Left ventricle myocardium superior (tissue), 1 donor: Measurements from ENCODE around the gene CCDC157. TPM values are rescaled to one million over a fixed set of nuclear protein-coding genes. Genes with fewer than 3 reads are reported as not detected.
A peak's percentile ranks its signal among the peaks of the same experiment; 100 is the strongest.

Experiments used
- ATAC-seq: fragments of 200-7000 bp; cut with Tn5 transposase; one replicate; pipeline ENCODE4 v1.9.1; 2020; ENCODE audit warnings: mild to moderate bottlenecking, moderate library complexity
- DNase-seq: peaks from one replicate; pipeline ENCODE4 v3.0.0-alpha.2; 2020
- intact Hi-C: fragments of 100-400 bp; cut with micrococcal nuclease; formaldehyde crosslinking; loops from one replicate; pipeline ENCODE4 v1.11.0; 2022
- long read RNA-seq: library from polyadenylated mRNA; unstranded; transcript quantifications from one replicate; pipeline ENCODE4 v2.0.0, GENCODE V29; 2021
- total RNA-seq: library from RNA; stranded (reverse); fragmentation: NEBNext Ultra II Directional; extraction: Animal tissue kit (Norgen Biotek cat#: 25700); gene quantifications from one replicate; pipeline ENCODE4 v1.2.1, GENCODE V29; 2021
- donor health status: DM: no; HTN: yes; CAD: no; lungs with severe emphysema.

The CCDC157 gene
- total RNA-seq = 0.37 TPM
- long read RNA-seq, partial matches to known transcripts = 0 of 1 reads
- long read RNA-seq, other reads (novel, unspliced or antisense) = 1 of 1 reads

DNA sequence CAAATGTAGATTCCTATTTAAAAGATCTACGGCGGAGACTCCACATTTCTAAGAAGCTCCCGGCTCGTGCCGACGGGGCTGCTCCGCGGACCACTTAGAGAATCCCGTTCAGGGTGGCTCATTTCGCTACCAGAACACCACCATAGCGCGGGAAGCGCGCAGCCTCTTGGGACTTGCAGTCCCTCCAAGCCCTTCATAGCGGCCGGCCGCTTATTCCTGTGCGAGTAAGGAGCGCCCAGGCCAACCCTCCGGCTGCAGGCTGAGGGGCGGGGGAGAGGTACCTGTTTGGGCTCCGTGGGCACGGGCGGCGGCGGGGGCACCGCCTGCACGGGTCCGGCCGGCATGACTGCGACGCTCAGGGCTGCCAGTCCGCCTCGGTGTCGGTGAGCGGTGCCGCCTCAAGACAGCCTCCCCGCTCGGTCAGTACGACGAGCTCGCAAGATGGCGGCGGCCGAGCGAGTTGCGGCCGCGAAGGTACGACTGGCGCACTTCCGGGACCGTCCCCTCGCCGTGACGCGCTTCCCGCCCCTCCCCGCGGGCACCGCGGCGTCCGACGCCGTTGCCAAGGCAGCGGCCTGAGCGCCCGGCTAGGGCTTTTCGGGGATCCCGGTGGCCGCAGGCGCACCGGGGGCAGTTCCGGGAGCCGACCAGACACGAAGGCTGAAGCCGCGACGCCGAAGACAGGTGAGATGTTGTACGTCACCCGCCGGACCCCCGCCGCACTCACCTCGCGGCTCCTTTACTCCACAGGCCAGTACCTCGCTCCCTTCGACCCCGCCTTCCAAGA, at the start of gene CCDC157, which contains the start of gene SF3A1:
Gene CCDC157 (plus strand): TSS at position 559 of the 787 bp plus-strand sequence. CDS start 8,994 bp downstream, outside the sequence.
Gene SF3A1 (minus strand): TSS at position 446 of the 787 bp plus-strand sequence. CDS start 102 bp downstream, at position 344.
- DNase-seq (peak; percentile 94), ATAC-seq (peak; percentile 99)
- intact Hi-C loops = no loop called here

- intact Hi-C loops = no loop called here
- ATAC-seq (no peak), DNase-seq (no peak)
Observed at GRCh38 chr22:30307041-30307574, 49.7 kb upstream of the CCDC157 start.

DNA sequence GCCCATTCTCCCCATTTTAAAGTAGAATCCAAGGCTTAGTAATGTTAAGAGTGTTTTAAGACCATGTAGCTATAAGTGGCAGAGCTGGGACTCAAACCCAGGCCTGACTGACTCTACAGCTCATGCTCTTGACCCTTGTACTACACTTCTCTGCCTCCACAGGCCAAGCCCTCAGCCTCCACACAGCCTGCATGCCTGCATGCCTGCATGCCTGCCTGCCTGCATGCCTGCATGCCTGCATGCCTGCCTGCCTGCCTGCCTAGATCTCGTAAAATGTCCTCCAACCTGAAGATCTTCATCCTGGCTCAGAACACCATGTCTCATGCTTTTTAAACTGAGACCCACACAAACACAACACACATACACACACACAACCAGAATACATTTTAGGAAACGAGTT, 48.7 kb upstream of the CCDC157 start:
- intact Hi-C loops = no loop called here
- ATAC-seq (no peak), DNase-seq (no peak)

- intact Hi-C loops = no loop called here
- ATAC-seq (no peak), DNase-seq (no peak)
Observed at GRCh38 chr22:30308518-30309230, 48.1 kb upstream of the CCDC157 start.

DNA sequence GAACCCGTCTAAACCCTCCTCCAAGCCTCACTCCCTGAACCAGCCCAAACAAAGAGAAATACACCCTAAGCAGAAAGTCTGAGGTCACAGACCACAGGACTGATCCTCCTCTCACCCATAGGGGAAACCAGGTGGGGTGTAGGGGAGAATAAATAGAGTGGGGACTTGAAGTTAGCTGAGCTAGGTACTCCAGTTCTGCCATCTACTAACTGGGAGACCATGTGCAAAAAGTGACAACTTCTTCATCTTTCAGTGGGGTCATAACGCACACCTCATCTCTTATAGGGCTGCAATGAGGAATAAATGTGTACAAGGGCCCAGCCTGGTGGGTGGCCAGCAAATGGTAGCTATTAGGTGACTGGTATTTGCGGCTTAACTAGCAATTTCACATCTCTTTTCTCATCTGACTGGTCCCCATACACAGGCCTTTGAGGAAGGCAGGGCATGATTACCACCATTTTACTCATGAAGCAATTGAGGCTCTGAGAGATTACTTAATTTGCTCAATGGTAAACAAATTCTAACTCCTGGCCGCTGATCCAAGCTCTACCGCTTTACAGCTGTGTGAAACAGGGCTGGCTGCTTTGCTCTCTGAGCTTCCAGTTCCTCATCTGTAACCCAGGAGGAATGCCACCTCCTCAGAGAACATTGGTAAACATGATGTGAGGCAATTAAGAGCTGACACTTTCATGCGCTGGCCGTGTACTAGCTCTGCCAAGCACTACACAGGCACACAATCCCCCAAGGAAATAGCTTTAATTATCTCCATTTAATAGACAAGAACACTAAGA, 46.7 kb upstream of the CCDC157 start:
- intact Hi-C loops = no loop called here
- peak; percentile 39 for ATAC-seq
- DNase-seq = no peak

- DNase-seq = peak; percentile 84
- intact Hi-C loops = no loop called here
- peak; percentile 94 for ATAC-seq
Observed at GRCh38 chr22:30310881-30311771, 45.7 kb upstream of the CCDC157 start.

DNA sequence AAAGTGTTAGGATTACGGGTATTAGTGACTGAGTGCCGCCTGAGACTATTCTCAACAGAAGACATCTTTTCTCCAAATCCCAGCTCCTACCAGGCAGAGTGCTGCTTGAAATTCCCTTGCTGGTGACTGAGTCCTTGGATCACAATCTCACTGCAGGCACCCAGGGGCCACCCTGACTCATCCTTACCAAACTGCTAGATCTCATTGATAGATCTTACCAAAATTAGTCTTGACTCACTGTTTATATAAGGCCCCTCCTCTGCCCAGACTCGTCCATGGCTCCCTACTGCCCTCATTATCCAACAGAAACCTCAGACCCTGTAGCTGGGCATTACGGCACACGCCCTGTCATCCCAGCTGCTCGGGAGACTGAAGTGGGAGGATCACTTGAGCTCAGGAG, 44.8 kb upstream of the CCDC157 start:
- no peak for DNase-seq
- ATAC-seq = no peak
- intact Hi-C loops = no loop called here

- ATAC-seq (no peak), DNase-seq (no peak)
- intact Hi-C loops = no loop called here
Observed at GRCh38 chr22:30313527-30314363, 43.1 kb upstream of the CCDC157 start.

DNA sequence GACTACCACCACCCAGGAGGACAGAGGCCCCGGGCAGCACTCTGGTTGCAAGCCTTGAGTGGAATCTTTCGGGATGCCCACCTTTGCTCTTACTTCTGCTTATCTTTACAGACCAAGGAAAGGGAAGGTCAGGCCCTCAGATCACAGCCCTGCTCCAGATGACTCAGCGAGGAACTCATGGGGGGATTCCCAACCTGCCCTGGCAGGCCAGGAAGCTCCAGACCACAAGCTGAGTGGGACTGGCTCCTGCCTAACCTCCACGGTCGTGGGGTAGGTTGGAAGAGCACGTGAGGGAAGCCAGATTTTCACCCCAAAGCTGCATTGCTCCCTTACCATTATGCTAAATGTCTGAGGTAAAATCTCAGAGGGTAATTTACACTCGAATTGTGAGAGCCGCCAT, 41.9 kb upstream of the CCDC157 start:
- DNase-seq (no peak), ATAC-seq (no peak)
- intact Hi-C loops = no loop called here

DNA sequence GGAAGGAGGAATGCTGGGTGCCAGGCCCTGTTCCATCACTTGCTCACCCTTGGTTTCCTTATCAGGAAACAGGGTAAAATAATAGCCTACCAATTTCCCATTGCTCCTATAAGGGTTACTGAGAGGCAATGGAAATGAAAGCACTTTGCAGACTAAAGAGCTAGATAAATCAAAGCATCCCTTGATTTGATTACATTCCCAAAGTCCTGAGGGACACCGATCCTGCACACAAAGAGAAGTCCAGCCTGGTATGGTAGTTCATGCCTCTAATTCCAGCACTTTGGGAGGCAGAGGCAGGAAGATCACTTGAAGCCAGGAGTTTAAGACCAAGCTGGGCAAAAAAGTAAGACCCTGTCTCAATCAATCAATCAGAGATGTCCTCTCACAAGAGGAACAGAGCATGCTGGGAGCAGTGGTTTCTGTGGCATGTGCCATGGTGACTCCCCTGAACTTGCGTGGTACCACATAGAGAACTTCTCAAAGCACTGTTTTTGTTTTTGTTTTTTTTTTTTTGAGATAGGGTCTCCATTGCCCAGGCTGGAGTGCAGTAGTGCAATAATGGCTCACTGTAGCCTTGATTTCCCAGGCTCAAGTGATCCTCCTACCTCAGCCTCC, 40.7 kb upstream of the CCDC157 start:
- ATAC-seq (no peak), DNase-seq (no peak)
- intact Hi-C loops = no loop called here

GRCh38 chr22:30317778-30318177, 39.0 kb upstream of the CCDC157 start:
- intact Hi-C loops = no loop called here
- ATAC-seq = no peak
- DNase-seq = no peak

GRCh38 chr22:30318799-30319419, 37.9 kb upstream of the CCDC157 start:
- intact Hi-C loops = no loop called here
- DNase-seq (no peak), ATAC-seq (peak; percentile 29)

DNA sequence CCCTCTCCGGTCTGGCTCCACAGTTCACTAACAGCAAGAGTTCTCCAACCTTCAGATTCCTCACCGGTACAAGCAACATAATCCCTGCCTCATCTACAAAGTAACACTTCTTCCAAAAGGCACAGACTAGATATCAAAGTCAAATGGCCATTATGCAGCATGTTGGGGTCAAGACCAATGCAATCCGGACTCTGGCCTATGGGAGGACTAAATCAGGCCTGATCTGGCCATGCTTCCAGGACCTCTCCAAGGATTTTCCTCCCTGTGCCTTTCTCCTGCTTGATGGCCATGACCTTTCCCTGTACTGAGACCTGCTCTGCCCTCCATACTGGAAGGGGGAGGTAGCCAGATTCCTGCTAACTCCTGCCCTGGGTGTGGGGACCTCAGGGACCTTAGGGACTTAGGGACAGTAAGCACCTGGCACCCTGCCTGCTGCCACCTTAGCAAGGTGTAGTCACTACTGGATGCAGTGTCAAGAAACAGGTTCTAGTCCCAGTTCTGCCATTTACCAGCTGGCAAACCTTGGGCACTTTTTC, 36.7 kb upstream of the CCDC157 start:
- intact Hi-C loops = no loop called here
- ATAC-seq = no peak
- no peak for DNase-seq

- ATAC-seq (peak; percentile 36), DNase-seq (no peak)
- intact Hi-C loops = no loop called here
Observed at GRCh38 chr22:30321461-30321860, 35.3 kb upstream of the CCDC157 start.

GRCh38 chr22:30323246-30323645, 33.6 kb upstream of the CCDC157 start:
- ATAC-seq = no peak
- intact Hi-C loops = no loop called here

GRCh38 chr22:30324014-30324730, 32.6 kb upstream of the CCDC157 start:
- intact Hi-C loops = no loop called here
- ATAC-seq = no peak

More at GRCh38 chr22:30323246-30323645, 33.6 kb upstream of the CCDC157 start:
- no peak for DNase-seq

More at GRCh38 chr22:30324014-30324730, 32.6 kb upstream of the CCDC157 start:
- no peak for DNase-seq
